GM18870 (cell line): ENCODE data around the gene PTOV1.

Experiments
- ATAC-seq: cut with Tn5 transposase; IDR thresholded peaks from one replicate; pipeline ENCODE4 v1.9.1; 2021; ENCODE audit warnings: moderate library complexity; ENCODE audit not compliant: unreplicated experiment

Gene PTOV1

GRCh38 chr19:49887037-49887664 lies 36.2 kb downstream of the PTOV1 start:
- ATAC-seq: no peak

GRCh38 chr19:49887665-49888509 lies 36.9 kb downstream of the PTOV1 start:
- ATAC-seq: no peak

- ATAC-seq: no peak
Measured at GRCh38 chr19:49888510-49888824, 37.5 kb downstream of the PTOV1 start.

GRCh38 chr19:49889038-49889686 lies 38.2 kb downstream of the PTOV1 start:
- ATAC-seq: no peak

- ATAC-seq: no peak
Measured at GRCh38 chr19:49889687-49890348, 38.9 kb downstream of the PTOV1 start.

- ATAC-seq: no peak
Measured at GRCh38 chr19:49890349-49891311, 39.7 kb downstream of the PTOV1 start.

GRCh38 chr19:49891393-49891792 lies 40.4 kb downstream of the PTOV1 start:
- ATAC-seq: no peak

GRCh38 chr19:49892716-49893115 lies 41.8 kb downstream of the PTOV1 start:
- ATAC-seq: no peak

GRCh38 chr19:49894011-49894664 lies 43.2 kb downstream of the PTOV1 start:
- no peak for ATAC-seq

GRCh38 chr19:49894879-49895565 lies 44.1 kb downstream of the PTOV1 start:
- ATAC-seq: no peak

GRCh38 chr19:49895566-49896297 lies 44.8 kb downstream of the PTOV1 start:
- ATAC-seq: no peak

- peak; percentile 50 for ATAC-seq
Measured at GRCh38 chr19:49896863-49897621, 46.1 kb downstream of the PTOV1 start, which contains the start of gene IL4I1. Gene IL4I1, minus strand, starts transcription at chr19:49896887. Its CDS starts 727 bp downstream, at chr19:49896160.

GRCh38 chr19:49904136-49904535 lies 53.2 kb downstream of the PTOV1 start:
- no peak for ATAC-seq

GRCh38 chr19:49906879-49907564 lies 56.1 kb downstream of the PTOV1 start:
- no peak for ATAC-seq

GRCh38 chr19:49907745-49908446 lies 56.9 kb downstream of the PTOV1 start:
- ATAC-seq: no peak
